ENCODE data around the gene NCAPH2. TPM values are rescaled to one million over a fixed set of nuclear protein-coding genes. Genes with fewer than 3 reads are reported as not detected.

NCAPH2 gene
- total and polyA plus RNA-seq, 2 of the 8 experiments (the other 6 are each of a cell fraction or from before 2014, with no cell fraction given), result 62.2 to 81.6 TPM

GRCh38 chr22:50525104-50525857 is 17.3 kb downstream of the NCAPH2 start, which contains the start of gene SCO2 (continued):
- TF ChIP-seq ATF3 (IDR thresholded peaks at IDR 0.05; ENCODE audit: insufficient read depth, low read depth, low read length) (peak; percentile 77), CEBPB (IDR thresholded peaks at IDR 0.05; ENCODE audit: low read depth, low read length) (no peak), EZH2 (IDR thresholded peaks at IDR 0.05; ENCODE audit: low read depth, low read length, severe bottlenecking) (no peak), CHD1 (IDR thresholded peaks at IDR 0.05; ENCODE audit: low read depth, low read length) (no peak), PHF8 (conservative IDR thresholded peaks at IDR 0.05; ENCODE audit: low read depth, low read length) (peak; percentile 62), EGR1 (IDR thresholded peaks at IDR 0.05; ENCODE audit: borderline replicate concordance, low read depth, low read length) (peak; percentile 76; the same call in 1 of the 2 replicates), RAD21 (IDR thresholded peaks at IDR 0.05 in 1 of 2, conservative IDR thresholded peaks at IDR 0.05 in 1 of 2; ENCODE audit: low read depth in 2 of 2, low read length in 2 of 2) (peak; percentile 32 to 51; a peak in 3 of 4 replicates), ZNF274 (IDR thresholded peaks at IDR 0.05; ENCODE audit: borderline replicate concordance, extremely low read depth, low read length) (no peak), POU5F1 (IDR thresholded peaks at IDR 0.05; ENCODE audit: low read depth, low read length) (no peak), JUND (IDR thresholded peaks at IDR 0.05; ENCODE audit: low read length) (no peak), KDM4A (IDR thresholded peaks at IDR 0.05; ENCODE audit: low read depth, low read length, severe bottlenecking) (peak; percentile 40), RBBP5 (IDR thresholded peaks at IDR 0.05; ENCODE audit: borderline replicate concordance, low read depth, low read length) (no peak), CHD2 (IDR thresholded peaks at IDR 0.05; ENCODE audit: low read length) (peak; percentile 60; the same call in 1 of the 2 replicates), RXRA (IDR thresholded peaks at IDR 0.05; ENCODE audit: insufficient read depth, low read depth, low read length) (no peak), BCL11A (IDR thresholded peaks at IDR 0.05; ENCODE audit: low read depth in 2 of 2, low read length in 2 of 2) (no peak), GTF2F1 (IDR thresholded peaks at IDR 0.05; ENCODE audit: borderline replicate concordance, low read depth, low read length) (no peak), YY1 (IDR thresholded peaks at IDR 0.05; ENCODE audit: low read depth, low read length) (no peak), KDM1A (IDR thresholded peaks at IDR 0.05; ENCODE audit: borderline replicate concordance, low read length) (no peak), TAF7 (optimal IDR thresholded peaks at IDR 0.05; ENCODE audit: borderline replicate concordance, low read depth, low read length) (no peak)
- TF ChIP-seq, protein P1, sequence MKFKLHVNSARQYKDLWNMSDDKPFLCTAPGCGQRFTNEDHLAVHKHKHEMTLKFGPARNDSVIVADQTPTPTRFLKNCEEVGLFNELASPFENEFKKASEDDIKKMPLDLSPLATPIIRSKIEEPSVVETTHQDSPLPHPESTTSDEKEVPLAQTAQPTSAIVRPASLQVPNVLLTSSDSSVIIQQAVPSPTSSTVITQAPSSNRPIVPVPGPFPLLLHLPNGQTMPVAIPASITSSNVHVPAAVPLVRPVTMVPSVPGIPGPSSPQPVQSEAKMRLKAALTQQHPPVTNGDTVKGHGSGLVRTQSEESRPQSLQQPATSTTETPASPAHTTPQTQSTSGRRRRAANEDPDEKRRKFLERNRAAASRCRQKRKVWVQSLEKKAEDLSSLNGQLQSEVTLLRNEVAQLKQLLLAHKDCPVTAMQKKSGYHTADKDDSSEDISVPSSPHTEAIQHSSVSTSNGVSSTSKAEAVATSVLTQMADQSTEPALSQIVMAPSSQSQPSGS (IDR thresholded peaks at IDR 0.05; ENCODE audit: low read length), result 0 out of 2 replicates have a peak, but pooled peaks have one; percentile 23
- TF ChIP-seq, protein P2, sequence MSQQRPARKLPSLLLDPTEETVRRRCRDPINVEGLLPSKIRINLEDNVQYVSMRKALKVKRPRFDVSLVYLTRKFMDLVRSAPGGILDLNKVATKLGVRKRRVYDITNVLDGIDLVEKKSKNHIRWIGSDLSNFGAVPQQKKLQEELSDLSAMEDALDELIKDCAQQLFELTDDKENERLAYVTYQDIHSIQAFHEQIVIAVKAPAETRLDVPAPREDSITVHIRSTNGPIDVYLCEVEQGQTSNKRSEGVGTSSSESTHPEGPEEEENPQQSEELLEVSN (IDR thresholded peaks at IDR 0.05), result peak; percentile 87

Data from H1 (cell line).